ENCODE measurements around the gene FAM131B. TPM values are rescaled to one million over a fixed set of nuclear protein-coding genes. Genes with fewer than 3 reads are reported as not detected.
A peak's percentile ranks its signal among the peaks of the same experiment; 100 is the strongest.

The FAM131B gene
- total RNA-seq, 4 donors from 2014 or later: 1.2 to 10.6 (median 6.5) TPM

DNA sequence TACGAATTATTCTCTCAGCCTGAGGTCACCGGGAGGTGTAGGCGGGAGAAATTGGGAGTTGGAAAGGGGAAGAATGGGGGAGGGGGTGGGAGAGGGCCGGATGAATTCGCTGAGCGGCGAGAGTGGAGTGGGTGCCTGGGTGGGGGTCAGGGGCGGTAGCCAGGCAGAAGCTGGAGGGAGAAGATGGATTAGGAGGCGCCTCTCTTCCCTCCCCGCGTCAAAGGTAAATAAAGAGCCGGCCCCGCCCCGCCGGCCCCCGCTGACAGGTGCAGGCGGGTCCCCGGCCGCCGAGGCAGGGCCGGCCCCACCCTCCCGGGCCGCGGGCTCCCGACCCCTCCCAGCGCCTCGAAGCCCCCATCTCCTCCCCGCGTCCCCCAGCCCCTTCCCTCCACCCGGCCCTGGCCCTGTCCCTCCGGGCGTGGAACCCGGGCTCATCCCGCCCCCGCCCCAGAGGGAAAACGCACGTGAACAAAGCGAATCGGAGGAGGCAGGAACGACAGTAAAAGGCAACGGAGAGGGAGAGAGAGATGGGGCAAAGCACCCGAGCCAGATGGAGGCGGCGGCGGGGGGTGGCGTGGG lies 872 bp downstream of the FAM131B start:
- peak overlapping the region; percentile 50 to 54 for H3K4me3 ChIP-seq
- intact Hi-C loops (cut with DNase I; ENCODE audit: low total_unique reads): no loop called here
- DNase-seq: no peak
- no peaks in the 10 kb centered on the region for H3K27me3 ChIP-seq
- no peak for TF ChIP-seq POLR2A (IDR thresholded peaks at IDR 0.05)
- TF ChIP-seq, protein P1, sequence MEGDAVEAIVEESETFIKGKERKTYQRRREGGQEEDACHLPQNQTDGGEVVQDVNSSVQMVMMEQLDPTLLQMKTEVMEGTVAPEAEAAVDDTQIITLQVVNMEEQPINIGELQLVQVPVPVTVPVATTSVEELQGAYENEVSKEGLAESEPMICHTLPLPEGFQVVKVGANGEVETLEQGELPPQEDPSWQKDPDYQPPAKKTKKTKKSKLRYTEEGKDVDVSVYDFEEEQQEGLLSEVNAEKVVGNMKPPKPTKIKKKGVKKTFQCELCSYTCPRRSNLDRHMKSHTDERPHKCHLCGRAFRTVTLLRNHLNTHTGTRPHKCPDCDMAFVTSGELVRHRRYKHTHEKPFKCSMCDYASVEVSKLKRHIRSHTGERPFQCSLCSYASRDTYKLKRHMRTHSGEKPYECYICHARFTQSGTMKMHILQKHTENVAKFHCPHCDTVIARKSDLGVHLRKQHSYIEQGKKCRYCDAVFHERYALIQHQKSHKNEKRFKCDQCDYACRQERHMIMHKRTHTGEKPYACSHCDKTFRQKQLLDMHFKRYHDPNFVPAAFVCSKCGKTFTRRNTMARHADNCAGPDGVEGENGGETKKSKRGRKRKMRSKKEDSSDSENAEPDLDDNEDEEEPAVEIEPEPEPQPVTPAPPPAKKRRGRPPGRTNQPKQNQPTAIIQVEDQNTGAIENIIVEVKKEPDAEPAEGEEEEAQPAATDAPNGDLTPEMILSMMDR (IDR thresholded peaks at IDR 0.05): no peak
- H3K27ac ChIP-seq: peak overlapping the region; percentile 32
- no peaks in the 10 kb centered on the region for H3K36me3 ChIP-seq
- no peaks in the 10 kb centered on the region for H3K9me3 ChIP-seq
- H3K4me1 ChIP-seq: no peaks in the 10 kb centered on the region

DNA sequence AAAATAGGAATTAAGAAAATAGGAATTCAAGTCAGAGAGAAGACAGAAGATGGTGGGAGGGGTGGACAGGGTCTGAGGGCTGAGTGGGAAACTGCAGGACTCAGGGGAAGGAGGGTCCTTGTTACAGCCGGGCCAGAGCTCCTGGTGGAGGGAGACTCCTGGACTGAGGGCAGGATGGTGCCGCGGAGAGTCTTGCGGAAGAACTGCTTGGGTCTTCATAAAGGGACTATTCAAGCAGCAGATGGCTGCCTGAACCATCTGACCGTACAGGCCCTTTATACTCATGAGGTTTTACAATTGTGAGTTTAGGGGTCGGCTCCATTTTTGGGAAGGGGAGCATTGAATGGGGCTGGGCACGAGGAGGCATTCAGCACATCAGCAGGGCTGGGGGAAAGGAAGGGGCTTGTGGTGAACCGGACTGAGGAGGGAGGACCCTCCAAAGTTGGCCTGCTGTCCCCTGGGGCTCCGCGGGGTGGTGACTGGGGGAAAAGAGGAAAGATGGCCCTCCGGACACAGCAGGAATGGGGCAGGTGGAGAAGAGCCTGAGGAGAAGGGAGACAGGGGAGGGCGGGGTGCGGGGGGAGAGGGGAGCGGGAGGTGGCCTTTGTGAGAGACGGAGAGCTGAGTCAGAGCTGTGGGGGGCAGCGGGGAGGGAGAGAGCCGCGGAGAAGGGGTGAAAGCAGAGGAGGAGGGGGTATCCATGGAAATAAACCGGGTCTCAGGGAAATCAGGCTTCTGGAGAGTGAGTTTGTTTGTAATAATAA lies 1.5 kb downstream of the FAM131B start:
- H3K27ac ChIP-seq: peak overlapping the region; percentile 32
- TF ChIP-seq POLR2A (IDR thresholded peaks at IDR 0.05): no peak
- TF ChIP-seq, protein P1 (IDR thresholded peaks at IDR 0.05): no peak
- no peaks in the 10 kb centered on the region for H3K27me3 ChIP-seq
- no peaks in the 10 kb centered on the region for H3K36me3 ChIP-seq
- H3K9me3 ChIP-seq: no peaks in the 10 kb centered on the region
- H3K4me3 ChIP-seq: peak overlapping the region; percentile 50 to 54
- DNase-seq: peak in 1 of 2 donors; percentile 55
- H3K4me1 ChIP-seq: no peaks in the 10 kb centered on the region
- intact Hi-C loops (cut with DNase I; ENCODE audit: low total_unique reads): no loop called here

DNA sequence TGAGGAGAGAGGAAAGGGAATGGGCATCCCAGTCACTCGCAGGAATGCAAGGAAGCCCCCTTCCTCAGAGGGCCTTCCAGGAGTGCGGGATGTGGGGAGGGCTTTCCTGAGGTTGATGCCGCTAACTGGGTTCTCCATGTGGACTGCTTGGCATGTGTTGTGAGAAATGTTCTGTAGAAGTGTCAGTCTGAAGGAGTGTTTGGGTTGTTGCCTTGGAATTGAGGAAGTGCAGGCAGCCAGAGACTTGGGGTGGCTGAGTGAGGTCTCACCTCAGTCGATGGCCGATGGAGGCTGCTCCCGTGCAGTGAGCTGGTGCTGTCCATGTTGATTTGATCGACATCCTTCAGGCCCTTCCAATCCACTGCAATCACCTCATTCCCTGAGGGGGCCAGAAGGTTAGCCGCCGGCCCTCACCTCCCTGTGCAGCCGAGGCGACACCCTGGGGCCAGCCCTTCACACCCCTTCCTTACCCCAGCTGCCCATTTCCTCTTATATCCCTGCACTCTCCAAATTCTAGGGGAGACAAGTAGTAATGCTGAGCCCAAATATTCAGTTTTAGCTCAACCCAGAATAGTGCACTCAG lies 2.7 kb downstream of the FAM131B start:
- H3K4me3 ChIP-seq: no peak overlapping the region
- no peaks in the 10 kb centered on the region for H3K36me3 ChIP-seq
- H3K4me1 ChIP-seq: no peaks in the 10 kb centered on the region
- no peak for DNase-seq
- H3K27ac ChIP-seq: no peak overlapping the region
- no peaks in the 10 kb centered on the region for H3K9me3 ChIP-seq
- TF ChIP-seq, protein P1 (IDR thresholded peaks at IDR 0.05): no peak
- no peak for TF ChIP-seq POLR2A (IDR thresholded peaks at IDR 0.05)
- intact Hi-C loops (cut with DNase I; ENCODE audit: low total_unique reads): no loop called here
- H3K27me3 ChIP-seq: no peaks in the 10 kb centered on the region

DNA sequence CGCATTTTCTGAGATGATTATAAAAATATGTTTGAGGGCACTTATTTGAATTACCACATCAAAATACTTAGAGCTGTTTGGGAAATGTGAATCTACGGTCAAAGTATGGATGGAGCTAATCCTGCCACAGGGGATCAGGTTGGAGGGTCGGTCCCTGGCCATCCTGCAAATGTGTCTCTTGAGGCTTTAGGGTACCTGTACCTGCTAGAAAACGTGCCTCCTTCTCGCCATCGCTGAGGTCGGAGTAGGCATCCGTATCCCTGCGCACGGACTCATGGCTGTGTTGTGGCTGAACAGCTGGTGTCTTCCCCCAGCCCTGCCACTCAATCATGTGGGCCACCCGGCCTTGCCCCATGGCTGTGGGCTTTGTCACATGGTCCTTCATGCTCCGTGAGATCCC lies 3.9 kb downstream of the FAM131B start:
- DNase-seq: no peak
- intact Hi-C loops (cut with DNase I; ENCODE audit: low total_unique reads): no loop called here
- Histone ChIP-seq H3K27ac (no peak overlapping the region), H3K27me3 (no peaks in the 10 kb centered on the region), H3K4me3 (no peak overlapping the region), H3K9me3 (no peaks in the 10 kb centered on the region), H3K4me1 (no peaks in the 10 kb centered on the region), H3K36me3 (no peaks in the 10 kb centered on the region)
- no peak for TF ChIP-seq POLR2A (IDR thresholded peaks at IDR 0.05)
- TF ChIP-seq, protein P1 (IDR thresholded peaks at IDR 0.05): no peak

DNA sequence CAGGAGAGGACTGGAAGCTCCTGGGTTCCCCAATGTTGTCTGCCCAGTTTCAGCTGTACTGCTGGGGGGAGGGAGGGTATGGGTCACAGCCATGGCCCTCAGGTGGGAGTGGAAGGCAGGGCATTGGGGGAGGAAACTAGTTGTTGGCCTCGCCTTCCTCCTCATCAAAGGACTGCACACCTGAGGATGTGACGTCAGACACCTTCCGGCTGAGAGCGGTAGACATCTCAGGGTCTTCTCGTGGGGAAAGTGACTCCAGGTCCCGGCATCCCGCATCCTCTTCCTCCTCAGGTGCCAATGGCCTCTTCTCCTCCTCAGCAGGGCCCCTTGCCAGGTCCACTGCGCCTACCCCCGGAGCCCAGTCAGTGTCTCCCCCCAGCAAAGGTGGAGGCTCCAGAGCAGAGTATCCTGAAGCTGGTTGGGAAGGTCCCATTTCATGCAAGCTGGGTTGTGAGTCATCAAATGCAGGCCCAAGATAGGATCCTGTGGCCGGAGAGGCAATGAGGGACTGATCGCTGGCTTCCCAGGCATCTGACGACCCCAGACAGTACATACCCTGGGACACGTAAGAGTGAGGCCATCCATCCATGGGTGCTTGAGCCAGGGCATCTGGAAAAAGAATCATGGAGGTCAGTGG lies 6.0 kb downstream of the FAM131B start:
- Histone ChIP-seq H3K27me3 (no peaks in the 10 kb centered on the region), H3K9me3 (no peaks in the 10 kb centered on the region), H3K27ac (no peak overlapping the region), H3K4me3 (no peak overlapping the region), H3K4me1 (no peaks in the 10 kb centered on the region), H3K36me3 (no peaks in the 10 kb centered on the region)
- intact Hi-C loops (cut with DNase I; ENCODE audit: low total_unique reads): no loop called here
- TF ChIP-seq, protein P1 (IDR thresholded peaks at IDR 0.05): no peak
- no peak for DNase-seq

Measured in uterus (tissue), 4 donors.